CD14-positive monocyte (primary cell): Measurements from ENCODE around the gene MALRD1. TPM values are rescaled to one million over a fixed set of nuclear protein-coding genes. Genes with fewer than 3 reads are reported as not detected.

Experiments
- DNase-seq, 3 donors: peaks; one replicate each; pipeline ENCODE4 v3.0.0-alpha.2; 2011 to 2022
- H2AFZ ChIP-seq: 2 replicates; pipeline ENCODE4 v1.6.0; 2012; ENCODE audit warnings: mild to moderate bottlenecking, low read depth, low read length, inconsistent platforms; ENCODE audit not compliant: insufficient read depth, poor library complexity, severe bottlenecking
- H3K27ac ChIP-seq, 2 donors: 1 replicate in 1 of 2; 2 replicates in 1 of 2; pipeline ENCODE4 v1.5.1; 2012 to 2013; ENCODE audit warnings: low read length in 2 of 2, control low read depth in 1 of 2, inconsistent platforms in 1 of 2, low read depth in 1 of 2, mild to moderate bottlenecking in 1 of 2
- H3K27me3 ChIP-seq, 2 donors: one replicate each; pipeline versions ENCODE4 v1.6.0 to v1.6.1; 2011 to 2013; ENCODE audit warnings: low read length in 2 of 2; ENCODE audit not compliant: control insufficient read depth in 2 of 2, insufficient read depth in 2 of 2
- H3K36me3 ChIP-seq, 2 donors: replicated peaks in 1 of 2; 1 replicate in 1 of 2; 2 replicates in 1 of 2; pipeline versions ENCODE4 v1.5.1 to v1.6.1; 2012 to 2013; ENCODE audit warnings: low read length in 2 of 2, control low read depth in 1 of 2, inconsistent platforms in 1 of 2, mild to moderate bottlenecking in 1 of 2; ENCODE audit not compliant: insufficient read depth in 2 of 2, control insufficient read depth in 1 of 2
- H3K4me1 ChIP-seq, 2 donors: 1 replicate in 1 of 2; 2 replicates in 1 of 2; pipeline versions ENCODE4 v1.5.1 to v1.6.1; 2012 to 2013; ENCODE audit warnings: low read length in 2 of 2, control low read depth in 1 of 2, inconsistent platforms in 1 of 2, mild to moderate bottlenecking in 1 of 2, moderate library complexity in 1 of 2; ENCODE audit not compliant: insufficient read depth in 2 of 2, control insufficient read depth in 1 of 2
- H3K4me2 ChIP-seq: replicated peaks from 2 replicates; pipeline ENCODE3; 2012; ENCODE audit warnings: low read length, moderate library complexity, mild to moderate bottlenecking; ENCODE audit not compliant: poor library complexity, severe bottlenecking; ENCODE audit errors: extremely low read depth
- H3K4me3 ChIP-seq, 3 experiments: fragments of 200-600 bp in 1 of 3; sonication (generic) in 1 of 3; replicated peaks in 1 of 3; 1 replicate in 2 of 3; 2 replicates in 1 of 3; pipeline ENCODE4 v1.5.1; 2011 to 2013; ENCODE audit warnings: low read length in 3 of 3, mild to moderate bottlenecking in 3 of 3, control low read depth in 2 of 3, low read depth in 2 of 3, inconsistent platforms in 1 of 3, moderate library complexity in 1 of 3
- H3K79me2 ChIP-seq: 2 replicates; pipeline ENCODE4 v1.6.0; 2012; ENCODE audit warnings: mild to moderate bottlenecking, control low read depth, inconsistent platforms, low read length, moderate library complexity; ENCODE audit not compliant: insufficient read depth
- H3K9ac ChIP-seq: 2 replicates; pipeline ENCODE4 v1.6.0; 2017; ENCODE audit warnings: low read length, mild to moderate bottlenecking; ENCODE audit not compliant: insufficient read depth, poor library complexity, severe bottlenecking
- H3K9me3 ChIP-seq, 2 donors: replicated peaks in 1 of 2; 1 replicate in 1 of 2; 2 replicates in 1 of 2; pipeline versions ENCODE4 v1.5.1 to v1.6.1; 2012 to 2013; ENCODE audit warnings: low read length in 2 of 2, control low read depth in 1 of 2; ENCODE audit not compliant: control insufficient read depth in 1 of 2, insufficient read depth in 1 of 2
- H4K20me1 ChIP-seq: 2 replicates; pipeline ENCODE4 v1.6.0; 2012; ENCODE audit warnings: mild to moderate bottlenecking, low read length, control low read depth, moderate library complexity; ENCODE audit not compliant: insufficient read depth
- H3K27ac Mint-ChIP-seq, 7 donors: one replicate each; pipeline ENCODE4 v1.8.0; 2020; ENCODE audit warnings: mild to moderate bottlenecking in 7 of 7, mixed read lengths in 7 of 7, moderate library complexity in 6 of 7, inconsistent platforms in 2 of 7
- H3K27me3 Mint-ChIP-seq, 3 donors: one replicate each; pipeline ENCODE4 v1.8.0; 2021 to 2022; ENCODE audit warnings: low read depth in 3 of 3, mild to moderate bottlenecking in 3 of 3, mixed read lengths in 3 of 3, moderate library complexity in 3 of 3, inconsistent platforms in 1 of 3
- H3K36me3 Mint-ChIP-seq, 2 donors: one replicate each; pipeline ENCODE4 v1.8.0; 2020; ENCODE audit warnings: mixed read lengths in 2 of 2, inconsistent platforms in 1 of 2, mild to moderate bottlenecking in 1 of 2
- H3K4me1 Mint-ChIP-seq: one replicate; pipeline ENCODE4 v1.8.0; 2020; ENCODE audit warnings: mild to moderate bottlenecking, mixed read lengths
- H3K4me3 Mint-ChIP-seq, 2 donors: one replicate each; pipeline ENCODE4 v1.8.0; 2020; ENCODE audit warnings: mild to moderate bottlenecking in 2 of 2, mixed read lengths in 2 of 2, moderate library complexity in 1 of 2
- H3K9me3 Mint-ChIP-seq, 7 donors: one replicate each; pipeline ENCODE4 v1.8.0; 2020 to 2022; ENCODE audit warnings: mixed read lengths in 7 of 7, mild to moderate bottlenecking in 6 of 7, moderate library complexity in 6 of 7, inconsistent platforms in 2 of 7
- WGBS: methylation state at CpG from one replicate; pipeline ENCODE4 v1.1.5; 2013; ENCODE audit warnings: missing lambda C conversion rate; ENCODE audit not compliant: insufficient coverage; 5-methylcytosine and 5-hydroxymethylcytosine counted together
- intact Hi-C, 2 donors: fragments of 100-400 bp; cut with micrococcal nuclease; formaldehyde crosslinking; loops; one replicate each; pipeline versions ENCODE4 v1.15.0 to v1.15.1; 2023
- polyA plus RNA-seq, 3 donors: library from polyadenylated mRNA; depleted of rRNA in 1 of 3; unstranded in 2 of 3; stranded (reverse) in 1 of 3; fragments of 300-500 nt in 2 of 3; fragments of >200 nt in 1 of 3; fragmentation: Illumina TruSeq in 2 of 3; gene quantifications; 1 replicate in 2 of 3; 2 replicates in 1 of 3; pipeline ENCODE4 v1.2.3, GENCODE V29; 2012 to 2021
- TF ChIP-seq, protein P1 (sequence below): fragments of 200-600 bp; IDR thresholded peaks from one replicate; pipeline ENCODE4 v1.8.0; 2022; ENCODE audit warnings: antibody characterized with exemption, mild to moderate bottlenecking

The MALRD1 gene
- polyA plus RNA-seq, 3 donors: not detected

DNA sequence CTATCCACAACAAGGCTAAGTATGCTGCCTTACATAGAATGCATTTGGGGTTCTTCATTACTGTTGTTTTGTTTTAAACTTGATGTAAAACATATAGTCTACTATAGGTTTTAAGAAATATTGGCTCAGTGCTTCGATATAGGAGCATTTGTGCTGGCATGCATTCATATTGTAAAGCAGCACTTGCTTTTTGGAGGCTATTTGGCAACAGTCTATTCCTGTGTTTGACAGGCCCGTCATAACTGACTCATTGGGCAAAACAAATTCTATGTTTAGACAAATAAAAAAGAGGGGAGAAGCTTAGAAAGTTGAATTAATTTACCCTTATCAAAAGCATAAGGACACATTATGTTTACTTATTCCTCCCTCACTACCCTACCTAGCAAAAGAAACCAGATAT is 729.2 kb downstream of the MALRD1 start:
- no peak overlapping the region for H3K4me2 ChIP-seq
- no peaks in the 10 kb centered on the region for H3K36me3 ChIP-seq
- WGBS: 50% methylated on average over 1 of the region's 2 CpGs
- H3K9me3 ChIP-seq: no peaks in the 10 kb centered on the region
- Mint-ChIP-seq H3K9me3 (peaks cover 0 to 4% (median 0%) of the 10 kb centered on the region in 7 donors), H3K4me1 (peaks cover 37% of the 10 kb centered on the region), H3K27me3 (peaks cover 0 to 2% (median 0%) of the 10 kb centered on the region in 3 donors), H3K27ac (no peak overlapping the region), H3K4me3 (no peak overlapping the region), H3K36me3 (no peaks in the 10 kb centered on the region)
- H4K20me1 ChIP-seq: no peaks in the 10 kb centered on the region
- no peak overlapping the region for H3K27ac ChIP-seq
- no peaks in the 10 kb centered on the region for H3K27me3 ChIP-seq
- no peak overlapping the region for H3K9ac ChIP-seq
- no peaks in the 10 kb centered on the region for H3K79me2 ChIP-seq
- H2AFZ ChIP-seq: peak overlapping the region; percentile 27
- DNase-seq: no peak
- no peak overlapping the region for H3K4me3 ChIP-seq
- TF ChIP-seq, protein P1, sequence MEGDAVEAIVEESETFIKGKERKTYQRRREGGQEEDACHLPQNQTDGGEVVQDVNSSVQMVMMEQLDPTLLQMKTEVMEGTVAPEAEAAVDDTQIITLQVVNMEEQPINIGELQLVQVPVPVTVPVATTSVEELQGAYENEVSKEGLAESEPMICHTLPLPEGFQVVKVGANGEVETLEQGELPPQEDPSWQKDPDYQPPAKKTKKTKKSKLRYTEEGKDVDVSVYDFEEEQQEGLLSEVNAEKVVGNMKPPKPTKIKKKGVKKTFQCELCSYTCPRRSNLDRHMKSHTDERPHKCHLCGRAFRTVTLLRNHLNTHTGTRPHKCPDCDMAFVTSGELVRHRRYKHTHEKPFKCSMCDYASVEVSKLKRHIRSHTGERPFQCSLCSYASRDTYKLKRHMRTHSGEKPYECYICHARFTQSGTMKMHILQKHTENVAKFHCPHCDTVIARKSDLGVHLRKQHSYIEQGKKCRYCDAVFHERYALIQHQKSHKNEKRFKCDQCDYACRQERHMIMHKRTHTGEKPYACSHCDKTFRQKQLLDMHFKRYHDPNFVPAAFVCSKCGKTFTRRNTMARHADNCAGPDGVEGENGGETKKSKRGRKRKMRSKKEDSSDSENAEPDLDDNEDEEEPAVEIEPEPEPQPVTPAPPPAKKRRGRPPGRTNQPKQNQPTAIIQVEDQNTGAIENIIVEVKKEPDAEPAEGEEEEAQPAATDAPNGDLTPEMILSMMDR: no peak
- H3K4me1 ChIP-seq: peaks cover 34 to 42% of the 10 kb centered on the region in 2 donors
- intact Hi-C loops: loop anchor here in 1 of 2 donors (5.0 kb wide), 1 partner anchor 39 kb away; the partner anchor contains the start of gene PLXDC2

DNA sequence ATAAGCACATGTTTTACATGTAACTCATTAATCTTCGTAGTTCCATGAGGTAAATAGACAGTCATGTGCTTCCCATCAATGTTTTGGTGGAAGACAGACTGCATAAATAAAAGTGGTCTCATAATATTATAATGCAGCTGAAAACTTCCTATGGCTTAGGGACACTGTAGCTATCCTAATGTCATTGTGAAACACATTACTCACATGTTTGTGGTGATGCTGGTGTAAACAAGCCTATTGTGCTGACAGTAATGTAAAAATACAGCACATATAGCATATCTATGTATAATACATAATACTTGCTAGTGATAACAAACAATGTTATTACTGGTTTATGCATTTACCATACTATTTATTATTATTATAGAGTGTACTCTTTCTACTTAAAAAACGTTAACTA is 730.4 kb downstream of the MALRD1 start:
- H3K4me1 ChIP-seq: peaks cover 22 to 30% of the 10 kb centered on the region in 2 donors
- no peaks in the 10 kb centered on the region for H3K79me2 ChIP-seq
- Mint-ChIP-seq H3K4me3 (no peak overlapping the region), H3K9me3 (peaks cover 0 to 4% (median 0%) of the 10 kb centered on the region in 7 donors), H3K27ac (no peak overlapping the region), H3K36me3 (no peaks in the 10 kb centered on the region), H3K27me3 (peaks cover 0 to 2% (median 0%) of the 10 kb centered on the region in 3 donors), H3K4me1 (peaks cover 25% of the 10 kb centered on the region)
- intact Hi-C loops: loop anchor here in 1 of 2 donors (5.0 kb wide), 1 partner anchor 38 kb away; the partner anchor contains the start of gene PLXDC2
- H3K4me2 ChIP-seq: no peak overlapping the region
- no peaks in the 10 kb centered on the region for H3K36me3 ChIP-seq
- no peaks in the 10 kb centered on the region for H4K20me1 ChIP-seq
- DNase-seq: no peak
- no peak overlapping the region for H3K4me3 ChIP-seq
- no peak overlapping the region for H3K9ac ChIP-seq
- H3K27ac ChIP-seq: no peak overlapping the region
- no peak overlapping the region for H2AFZ ChIP-seq
- TF ChIP-seq, protein P1: no peak
- no peaks in the 10 kb centered on the region for H3K9me3 ChIP-seq
- no CpG with 5 or more reads among the region's 2 CpGs for WGBS
- H3K27me3 ChIP-seq: no peaks in the 10 kb centered on the region
